ENCODE measurements around the gene NAPA. TPM values are rescaled to one million over a fixed set of nuclear protein-coding genes. Genes with fewer than 3 reads are reported as not detected.

Gene NAPA
- total RNA-seq, 1 donor from 2014 or later, result 52.5 TPM

DNA sequence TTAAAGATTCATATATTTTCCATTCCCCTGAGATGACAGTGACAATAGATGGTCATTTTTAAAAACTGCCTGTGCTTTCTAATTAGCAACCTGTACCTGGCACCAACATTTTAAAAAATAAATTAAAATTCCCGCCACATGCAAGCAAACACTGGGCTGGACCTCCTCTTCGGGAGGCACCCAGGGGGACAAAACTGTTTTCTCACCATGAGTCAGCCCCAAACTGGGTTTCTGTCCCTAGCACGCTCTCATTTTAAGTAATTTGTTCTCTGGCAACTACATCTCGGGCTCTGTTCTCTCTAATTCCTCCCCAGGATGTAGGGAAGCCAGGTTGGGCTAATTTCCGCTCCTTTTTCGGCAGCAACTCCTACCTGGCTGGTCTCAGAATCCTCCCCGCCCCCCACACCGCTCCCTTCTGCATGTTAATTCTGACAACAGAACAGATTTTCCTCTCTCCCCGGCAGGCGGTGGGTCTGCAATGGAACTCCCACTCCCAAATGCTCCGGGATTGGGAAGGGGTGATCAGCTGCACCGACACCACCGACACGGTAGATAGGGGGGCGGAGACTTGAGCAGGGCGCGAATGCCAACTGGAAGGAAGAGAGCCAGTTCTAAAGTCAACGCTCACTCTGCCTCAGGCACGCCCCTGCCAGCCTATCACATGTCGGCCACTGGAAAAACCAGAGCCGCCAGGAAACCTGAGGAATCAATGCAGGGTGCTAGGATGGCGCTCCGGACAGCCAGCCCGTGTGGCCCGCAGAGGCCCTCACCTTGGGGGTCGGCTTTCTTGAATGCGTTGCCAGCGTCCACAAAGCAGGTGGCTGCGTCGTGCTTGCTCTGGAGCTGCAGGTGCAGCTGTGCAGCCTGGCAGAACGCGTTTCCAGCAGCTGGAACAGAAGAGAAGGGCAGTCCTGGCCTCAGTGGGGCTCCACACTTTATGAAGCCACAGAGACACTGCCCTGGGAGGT, 14.7 kb downstream of the NAPA start:
- no peak for DNase-seq

DNA sequence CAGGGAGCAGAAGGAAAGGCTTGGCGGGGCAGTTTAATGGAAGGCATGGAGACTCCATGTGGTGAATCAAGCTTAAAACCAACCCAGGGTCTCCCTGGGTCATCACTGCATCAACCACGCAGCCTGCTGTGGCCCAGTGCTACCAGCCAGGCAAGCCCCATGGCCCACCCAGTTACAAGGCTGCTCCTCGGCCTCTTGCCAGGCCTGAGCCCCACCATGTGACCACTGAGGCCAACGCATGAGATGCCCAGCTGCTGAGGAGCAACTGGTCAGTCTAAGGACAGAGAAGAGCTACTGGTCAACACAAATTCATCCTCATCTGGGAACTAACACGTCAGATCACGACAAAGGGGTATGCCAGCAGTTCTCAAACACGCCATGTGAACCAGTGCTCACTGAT, 15.5 kb downstream of the NAPA start:
- no peak for DNase-seq

DNA sequence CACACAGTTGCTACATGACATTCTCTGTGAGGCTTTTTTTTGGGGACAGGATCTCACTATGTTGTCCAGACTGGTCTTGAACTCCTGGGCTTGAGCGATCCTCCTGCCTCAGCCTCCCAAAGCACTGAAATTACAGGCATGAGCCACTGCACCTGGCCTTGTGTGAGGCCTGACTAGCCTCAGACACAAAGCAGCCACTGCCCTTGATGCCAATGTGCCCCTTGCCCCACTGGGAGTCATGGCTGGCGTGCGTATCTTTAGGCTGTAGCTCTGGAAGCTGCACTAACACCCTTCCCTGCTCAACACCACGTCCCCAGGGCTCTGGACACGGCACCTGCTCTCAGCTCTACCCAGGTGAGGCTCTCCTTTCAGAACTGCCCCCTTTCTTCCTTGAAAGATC, 16.3 kb downstream of the NAPA start:
- no peak for DNase-seq

DNA sequence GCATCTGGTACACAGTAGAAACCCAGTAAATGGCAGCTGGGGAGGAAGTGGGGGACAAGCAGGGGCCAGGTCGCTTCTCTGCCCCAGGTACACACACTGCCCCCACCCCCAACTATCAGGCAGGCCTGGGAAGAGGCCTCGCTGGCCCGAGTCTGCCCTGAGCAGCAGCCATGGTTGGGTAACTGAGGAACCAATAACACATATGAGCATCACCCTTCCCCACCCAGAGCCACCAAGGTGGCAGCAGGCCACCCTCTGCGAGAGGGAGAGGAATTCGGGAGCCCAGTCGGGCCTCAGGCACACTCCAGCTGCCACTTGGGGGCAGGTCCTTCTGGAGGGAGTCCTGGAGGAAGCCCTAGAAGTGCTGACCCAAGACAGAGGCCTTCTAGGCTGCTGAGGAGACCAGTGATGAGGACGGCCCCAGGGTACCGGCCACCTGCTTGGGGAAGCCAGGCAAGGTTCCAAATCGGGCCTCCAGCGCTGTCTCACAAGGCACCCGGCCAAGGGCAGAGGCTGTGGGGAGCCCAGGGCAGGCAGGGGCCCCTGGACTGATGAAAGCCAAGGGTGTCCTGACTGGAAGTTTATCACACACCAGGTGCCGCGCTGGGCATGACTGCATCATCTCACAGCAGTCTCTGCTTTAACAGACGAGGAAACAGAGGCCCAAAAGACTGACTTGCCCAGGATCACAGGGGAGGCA, 16.9 kb downstream of the NAPA start:
- DNase-seq, result no peak

DNA sequence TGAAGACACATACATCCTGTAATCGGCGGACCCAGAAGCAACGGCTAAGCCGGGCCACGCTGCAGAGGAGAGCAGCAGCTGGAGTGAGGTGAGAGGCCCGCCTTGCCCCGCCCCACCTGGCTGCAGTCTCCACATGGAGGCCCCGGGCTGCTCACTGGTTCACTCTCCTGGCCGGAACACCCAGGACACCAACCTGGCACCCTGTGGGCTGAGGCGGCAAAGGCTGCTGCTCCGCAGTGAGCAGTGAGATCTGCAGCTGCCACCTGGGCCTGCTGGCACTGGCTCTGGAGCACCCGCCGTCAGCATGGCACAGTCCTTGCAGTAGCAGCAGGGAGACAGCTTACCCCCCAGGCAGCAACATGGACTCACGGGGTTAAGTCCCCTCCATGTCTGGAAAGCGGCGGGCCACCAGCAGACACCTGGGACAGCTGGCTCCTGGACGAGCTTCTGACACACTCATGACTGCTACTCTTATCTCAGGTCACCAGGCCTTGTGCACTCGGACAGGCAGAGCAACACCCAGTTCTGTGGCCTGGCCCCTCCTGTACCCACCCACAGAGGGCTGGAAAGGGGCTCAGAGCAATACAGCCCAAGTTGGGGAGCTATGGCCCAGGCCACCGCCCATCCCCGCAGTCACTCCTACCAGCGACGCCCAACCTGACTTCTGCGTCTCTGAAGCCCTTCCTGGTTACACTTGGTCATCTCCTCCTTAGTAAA, 17.7 kb downstream of the NAPA start:
- no peak for DNase-seq

DNA sequence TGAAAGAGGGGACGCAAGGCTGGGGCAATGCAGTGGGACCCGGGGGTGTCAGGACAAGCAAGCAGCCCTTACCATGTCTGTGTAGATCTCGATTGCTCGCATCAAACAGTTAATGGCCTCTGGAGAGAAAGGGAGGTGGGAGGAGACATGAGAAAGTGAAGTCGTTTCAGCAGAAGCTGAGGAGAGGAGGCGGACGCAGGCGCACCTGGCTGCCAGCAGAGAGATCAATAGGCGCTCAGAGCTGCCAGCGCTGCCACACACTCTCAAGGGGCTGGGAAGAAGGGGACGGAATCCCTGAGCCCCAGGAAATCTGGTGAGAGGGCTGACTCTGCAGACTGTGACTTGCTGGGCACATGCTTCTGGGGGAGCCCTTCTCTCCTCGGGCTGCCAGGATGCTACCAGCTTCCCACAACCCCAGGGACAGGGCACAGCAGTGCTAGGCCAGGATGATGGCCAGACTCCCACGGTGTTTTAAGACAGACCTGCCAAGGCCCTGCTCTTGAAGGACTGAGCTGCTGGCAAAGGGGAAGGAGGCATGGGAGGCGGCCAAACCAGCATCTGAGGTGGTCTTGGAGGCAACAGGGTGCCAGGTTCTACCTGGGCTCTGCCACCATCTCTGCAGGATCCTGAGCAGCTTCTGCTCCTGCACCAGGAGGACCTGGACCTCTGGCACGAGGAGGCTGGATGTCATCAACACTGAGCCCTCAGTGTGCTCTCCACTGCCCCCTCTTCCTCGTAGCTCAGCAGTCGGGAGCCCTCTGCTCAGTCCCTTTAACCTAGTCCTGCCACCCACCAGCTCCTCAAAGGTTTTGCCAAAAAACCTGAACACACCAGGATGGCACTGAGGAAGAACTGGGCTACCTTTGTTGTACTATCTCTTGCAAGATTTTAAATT, 19.1 kb downstream of the NAPA start:
- DNase-seq, result no peak

DNA sequence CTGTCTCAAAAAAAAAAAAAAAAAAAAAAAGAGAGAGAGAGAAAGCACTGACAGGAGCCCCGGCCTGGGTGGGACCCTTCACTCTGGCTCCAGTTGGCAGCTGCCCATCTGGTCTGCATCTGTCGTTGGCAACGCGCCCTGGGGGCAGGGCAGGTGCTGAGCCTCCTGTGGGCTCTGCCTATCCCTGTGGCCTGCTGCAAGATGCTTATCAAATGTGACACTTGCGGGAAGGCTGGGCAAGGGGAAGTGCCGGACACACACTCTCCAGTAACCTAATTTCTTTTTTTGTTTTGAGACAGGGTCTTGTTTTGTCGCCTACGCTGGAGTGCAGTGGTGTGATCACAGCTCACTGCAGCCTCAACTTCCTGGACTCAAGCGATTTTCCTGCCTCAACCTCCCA, 20.1 kb downstream of the NAPA start:
- no peak for DNase-seq

DNA sequence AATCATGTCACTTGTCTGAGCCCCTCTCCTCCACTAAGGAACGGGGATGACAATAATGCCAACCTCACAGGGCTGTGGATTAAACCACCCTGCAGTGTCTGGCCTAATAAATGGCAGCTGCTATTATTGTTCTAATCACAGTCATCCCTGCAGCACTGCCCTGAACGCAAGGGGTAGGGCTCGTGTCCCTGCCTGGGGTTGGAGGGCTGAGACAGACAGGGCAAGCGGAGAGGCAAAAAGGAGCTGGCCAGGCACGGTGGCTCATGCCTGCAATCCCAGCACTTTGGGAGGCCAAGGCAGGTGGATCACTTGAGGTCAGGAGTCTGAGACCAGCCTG, 20.7 kb downstream of the NAPA start:
- no peak for DNase-seq

DNA sequence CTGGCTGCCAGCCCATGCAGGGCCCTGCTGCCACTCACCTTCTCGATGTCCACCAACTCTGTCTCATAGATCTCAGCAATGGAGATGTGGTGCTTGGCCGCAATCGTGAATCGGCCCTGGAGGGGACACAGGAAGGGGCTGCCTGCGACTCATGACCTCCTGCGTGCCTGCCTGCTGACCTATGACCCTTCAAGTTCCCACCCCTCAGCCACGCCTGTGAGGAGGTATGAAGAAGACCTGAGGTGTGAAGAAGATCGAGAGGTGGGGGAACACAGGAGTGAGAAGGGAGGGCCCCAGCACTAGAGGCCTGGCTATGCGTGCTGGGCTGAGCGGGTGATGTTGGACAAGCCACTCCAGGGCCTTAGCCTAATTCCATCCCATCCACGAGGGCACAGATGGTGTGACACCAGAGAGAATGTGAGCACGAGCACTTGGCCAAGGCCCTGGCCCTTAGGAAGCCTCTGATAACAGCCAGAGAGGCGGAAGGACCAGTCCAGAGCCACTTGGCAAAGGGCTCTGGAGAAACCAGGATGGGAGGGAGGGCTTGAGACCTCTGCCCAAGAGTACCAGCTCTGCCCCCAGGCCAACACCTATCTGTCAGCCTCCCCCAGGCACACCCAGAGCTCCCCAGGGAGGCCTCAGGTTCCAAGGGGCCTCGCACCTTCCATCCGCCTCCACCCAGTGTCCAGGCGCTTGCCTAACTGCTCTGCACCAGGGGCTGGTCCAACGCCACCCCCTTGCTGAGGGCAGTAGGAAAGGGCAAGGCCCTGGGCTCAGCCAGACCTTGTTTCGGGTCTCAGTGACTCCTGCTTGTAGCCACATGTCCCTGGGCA, 21.3 kb downstream of the NAPA start:
- DNase-seq, result no peak

DNA sequence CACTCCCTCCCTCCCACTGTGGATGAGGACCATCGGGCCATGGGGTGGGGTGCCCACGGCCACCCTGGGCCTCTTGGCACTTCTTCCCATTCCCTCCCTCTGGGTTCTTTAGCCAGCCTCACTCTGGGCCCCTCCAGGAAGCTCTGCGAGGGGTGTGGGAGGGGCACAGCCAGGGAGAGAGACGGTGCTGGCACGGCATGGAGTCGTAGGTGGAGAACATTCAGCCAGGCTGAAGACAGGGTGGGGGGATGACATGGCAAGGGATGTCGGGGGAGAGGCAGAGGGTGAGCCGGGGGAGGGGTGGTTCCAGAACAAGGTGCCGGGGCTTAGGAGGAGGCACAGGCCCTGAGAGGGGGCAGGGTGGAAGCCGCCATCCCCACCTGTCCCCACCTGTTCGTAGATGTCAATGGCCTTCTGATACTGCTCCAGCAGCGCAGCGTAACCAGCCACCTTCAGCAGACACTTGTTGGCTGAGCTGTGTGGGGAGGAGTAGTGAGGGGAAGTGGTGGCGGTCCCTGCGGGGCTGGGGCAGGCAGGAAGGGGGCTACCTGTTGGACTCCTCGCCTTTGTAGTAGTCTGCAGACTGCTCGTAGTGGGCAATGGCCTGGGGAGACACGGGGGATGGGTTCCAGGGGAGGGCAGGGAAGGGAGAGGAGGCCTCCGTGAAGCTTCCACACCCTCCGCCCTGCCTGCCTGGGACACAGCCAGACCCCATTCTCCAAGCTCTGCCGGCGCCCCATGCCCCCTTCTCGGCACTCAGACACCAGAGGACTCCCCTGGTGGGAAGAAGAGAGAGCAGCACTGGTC, 22.1 kb downstream of the NAPA start:
- no peak for DNase-seq

DNA sequence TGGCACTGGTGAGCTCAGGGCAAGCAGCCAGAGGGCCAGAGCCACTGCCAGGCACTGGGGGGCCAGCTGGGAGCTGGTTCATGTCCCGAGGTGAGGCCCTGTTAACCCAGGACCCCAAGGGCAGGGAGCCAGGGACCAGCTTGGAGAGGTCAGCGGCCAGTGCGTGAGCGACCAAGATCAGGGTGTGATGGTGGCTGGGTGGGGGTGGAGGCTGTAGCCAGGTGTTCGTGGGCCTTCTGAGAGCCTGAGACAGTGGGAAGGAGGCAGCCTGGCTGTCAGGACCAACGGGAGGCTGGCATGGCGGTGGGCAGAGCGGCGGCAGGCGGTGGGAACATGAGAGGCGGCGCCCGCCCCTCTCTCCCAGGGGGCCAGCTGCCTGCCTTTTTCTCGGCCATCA, 22.7 kb downstream of the NAPA start:
- no peak for DNase-seq

DNA sequence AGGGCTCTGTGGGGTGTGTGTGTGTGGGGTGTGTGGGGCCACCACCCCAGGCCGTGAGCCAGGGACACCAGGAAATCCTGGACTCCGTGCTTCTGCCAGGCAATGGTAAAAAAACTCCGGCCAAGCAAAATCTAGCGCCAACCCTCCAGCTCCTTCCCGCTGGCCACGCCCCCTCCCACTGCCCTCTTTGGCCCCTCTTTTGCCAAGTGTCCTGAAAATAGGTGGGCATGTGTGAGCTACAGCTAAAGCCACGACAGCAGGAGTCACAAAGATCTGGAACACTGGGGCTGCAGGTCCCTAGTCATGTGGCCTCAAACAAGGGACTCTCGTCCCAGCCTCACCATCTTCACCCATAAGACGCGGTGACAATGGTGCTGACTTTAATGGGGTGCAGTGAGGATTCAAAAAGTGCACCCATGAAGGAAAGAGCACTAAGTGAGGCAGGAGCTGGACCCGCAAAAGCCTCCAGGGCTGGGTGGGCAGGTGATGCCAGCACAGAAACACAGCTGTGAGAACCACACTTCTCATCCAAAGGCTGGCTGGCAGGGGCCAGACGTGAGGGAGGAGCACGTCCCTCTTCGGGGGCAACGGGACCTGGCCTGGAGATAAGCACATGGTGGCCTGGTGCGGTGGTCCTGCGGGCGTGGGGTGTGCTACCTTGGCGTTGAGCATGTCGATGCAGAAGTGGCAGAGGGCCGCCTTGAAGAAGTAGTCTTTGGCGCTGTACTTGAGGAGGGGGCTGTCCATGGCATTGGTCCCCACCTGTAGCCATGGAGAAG, 23.3 kb downstream of the NAPA start:
- no peak for DNase-seq

DNA sequence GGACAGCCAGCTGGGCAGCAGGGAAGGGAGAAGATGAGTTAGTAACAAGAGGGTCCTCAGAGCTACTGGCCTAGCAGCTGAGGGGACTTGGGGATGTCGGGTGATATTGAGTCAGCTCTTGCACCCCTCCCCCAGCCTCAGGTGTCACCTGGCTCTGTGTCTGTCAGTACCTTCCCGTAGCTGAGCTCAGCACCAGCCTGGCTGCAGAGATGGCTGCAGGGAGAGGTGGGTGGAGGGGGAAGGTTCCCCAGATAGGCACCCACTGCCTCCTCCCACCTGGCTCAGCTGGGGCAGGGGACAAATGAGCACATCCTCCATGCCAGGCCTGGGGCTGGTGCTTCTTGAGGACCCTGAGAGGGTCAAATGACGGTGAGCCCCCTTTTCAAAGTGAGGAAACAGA, 24.0 kb downstream of the NAPA start:
- no peak for DNase-seq

DNA sequence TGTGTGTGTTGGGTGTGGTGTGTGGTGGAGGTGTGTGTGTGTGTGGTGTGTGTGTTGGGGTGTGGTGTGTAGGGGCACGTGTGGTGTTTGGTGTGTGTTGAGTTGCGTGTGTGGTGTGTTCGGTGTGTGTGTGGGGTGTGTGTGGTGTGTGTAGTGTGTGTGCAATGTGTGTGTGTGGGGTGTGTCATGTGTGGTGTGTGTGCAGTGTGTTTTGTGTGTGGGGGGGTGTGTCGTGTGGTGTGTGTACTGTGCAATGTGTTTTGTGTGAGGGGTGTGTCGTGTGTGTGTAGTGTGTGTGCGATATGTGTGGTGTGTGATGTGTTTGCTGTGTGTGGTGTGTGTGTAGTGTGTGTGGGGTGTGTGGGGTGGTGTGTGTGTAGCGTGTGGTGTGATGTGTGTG, 24.8 kb downstream of the NAPA start:
- DNase-seq, result no peak

DNA sequence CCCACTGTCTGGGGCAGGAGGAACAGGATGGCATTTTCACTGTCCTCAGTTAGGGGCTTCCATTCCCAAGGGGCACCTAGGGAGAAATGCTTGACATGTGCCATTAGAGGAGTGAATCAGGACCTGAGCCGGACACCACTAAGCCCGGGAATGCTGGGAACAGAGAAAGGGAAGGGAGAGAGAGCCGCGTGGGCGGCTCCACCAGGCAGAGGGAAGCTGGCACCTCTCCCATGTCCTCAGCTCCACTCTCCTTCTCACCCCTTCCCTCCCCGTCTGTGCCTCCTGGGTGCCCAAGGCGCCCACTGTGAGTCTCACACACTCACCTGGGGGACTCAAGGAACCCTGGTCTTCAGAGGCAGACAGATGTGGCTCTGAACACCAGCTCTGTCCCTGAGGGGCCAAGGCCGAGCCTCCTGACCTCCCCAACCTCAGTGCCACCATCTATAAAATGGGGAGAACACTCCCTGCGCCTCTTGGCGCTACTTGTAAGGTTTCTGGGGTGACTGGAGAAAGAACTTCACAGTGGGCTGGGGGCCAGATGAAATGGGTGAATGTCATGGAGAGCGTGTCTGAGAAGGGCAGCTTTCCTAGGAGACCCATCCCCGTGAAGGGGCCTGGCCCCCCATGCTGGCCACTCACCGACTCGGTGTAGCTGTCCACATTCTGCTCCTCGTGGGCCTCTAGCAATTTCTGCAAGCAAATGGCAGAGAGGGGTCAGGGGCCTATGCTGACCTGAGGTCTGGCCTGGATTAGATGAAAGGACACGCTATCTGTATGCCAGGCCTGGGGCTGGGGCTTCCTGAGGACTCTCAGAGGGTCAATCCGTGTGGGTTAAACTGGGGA, 25.6 kb downstream of the NAPA start:
- no peak for DNase-seq

DNA sequence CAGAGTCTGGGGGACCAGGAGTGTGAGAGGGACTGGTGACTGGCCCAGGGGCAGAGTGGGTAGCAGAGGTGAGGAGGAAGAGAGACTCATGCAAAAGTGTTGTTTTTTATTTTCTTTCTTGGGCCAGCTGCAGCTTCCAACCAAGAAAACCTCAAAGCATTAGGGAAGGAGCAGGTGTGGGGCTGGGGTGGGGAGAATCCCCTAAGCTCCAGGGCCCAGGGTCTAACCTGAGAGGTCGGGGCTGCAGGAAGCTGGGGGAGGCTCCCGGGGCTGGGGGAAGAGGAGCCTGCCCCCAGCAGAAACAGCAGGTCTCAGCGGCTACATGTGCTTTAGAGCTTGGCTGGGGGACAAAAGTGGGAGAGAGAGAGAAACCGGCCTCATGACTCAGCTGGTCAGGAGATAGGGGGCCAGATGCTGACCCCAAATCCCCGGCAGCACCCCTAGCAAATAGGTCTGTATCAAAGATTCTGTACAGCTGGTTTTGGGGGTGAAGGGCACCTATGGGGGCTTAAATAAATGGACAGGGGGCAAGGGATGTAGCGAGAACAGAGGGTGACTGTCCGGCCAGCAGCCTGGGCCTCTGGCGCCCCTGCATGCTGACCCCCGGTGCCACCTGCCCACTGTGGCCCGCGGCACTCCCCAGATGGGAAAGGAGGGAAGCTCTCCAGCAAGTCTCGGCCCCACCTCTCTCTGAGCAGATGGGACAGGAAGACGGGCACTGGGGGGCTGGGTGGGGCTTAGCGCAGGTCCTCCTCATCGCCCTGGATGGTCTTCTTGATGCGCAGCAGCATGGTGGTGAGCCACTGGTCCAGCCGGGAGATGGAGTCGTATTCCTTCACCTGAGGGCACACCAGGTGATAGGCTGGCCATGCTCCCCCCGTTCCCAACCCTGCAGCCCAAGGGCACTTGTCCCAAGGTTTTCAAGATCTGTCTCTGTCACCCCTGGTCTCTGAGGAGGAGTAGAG, 27.0 kb downstream of the NAPA start:
- DNase-seq, result no peak

DNA sequence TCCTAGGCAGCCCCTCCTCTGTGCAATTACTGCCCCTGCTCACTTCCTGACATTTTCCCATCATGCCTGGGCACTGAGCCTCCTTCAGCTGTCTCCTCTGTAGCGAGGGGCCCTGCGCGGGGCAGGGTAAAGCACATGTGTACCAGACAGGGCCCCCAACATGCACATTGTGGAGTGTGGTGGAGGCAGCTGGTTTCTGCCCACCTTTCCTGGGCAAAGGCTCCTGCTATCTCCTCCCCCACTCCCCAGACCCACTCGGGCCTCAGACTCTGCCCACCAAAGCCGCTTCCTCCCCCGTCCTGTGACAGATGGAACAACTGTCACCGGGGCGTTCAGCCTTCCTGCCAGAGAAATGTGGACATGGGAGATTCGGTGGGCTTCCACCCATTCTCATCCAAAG, 28.0 kb downstream of the NAPA start:
- no peak for DNase-seq

All from skin of body (tissue), 2 donors.